HepG2 (cell line): ENCODE results near the gene KRTAP13-2. TPM values are rescaled to one million over a fixed set of nuclear protein-coding genes. Genes with fewer than 3 reads are reported as not detected.

Source experiments
- microRNA-seq: library from miRNA; unstranded; fragments of <30 nt; microRNA quantifications from one replicate; pipeline ENCODE4, GENCODE V29; 2020
- polyA plus RNA-seq, 8 experiments: library from polyadenylated mRNA; depleted of rRNA in 3 of 8; stranded (reverse) in 7 of 8; unstranded in 1 of 8; fragments of >200 nt; fragmentation: Illumina TruSeq in 4 of 8; extraction: Trizol in 4 of 8; gene quantifications; 2 replicates each; pipeline versions ENCODE4 v1.2.1 to v1.2.3, GENCODE V29; 2011 to 2016; ENCODE audit warnings: low read depth in 4 of 8, missing spikeins in 1 of 8, mixed read lengths in 1 of 8; ENCODE audit not compliant: insufficient read depth in 1 of 8
- small RNA-seq, 3 experiments: library from RNA; depleted of rRNA; stranded (forward); fragments of <200 nt; gene quantifications; one replicate each; pipeline ENCODE3, GENCODE V24; 2012; ENCODE audit warnings: low read depth in 2 of 3, low replicate concordance in 1 of 3; ENCODE audit not compliant: insufficient read length in 3 of 3, insufficient read depth in 2 of 3
- total RNA-seq, 5 experiments: library from RNA; depleted of rRNA; stranded (reverse); fragments of >200 nt; fragmentation: Illumina TruSeq; extraction: Trizol; gene quantifications; 2 replicates each; pipeline ENCODE4 v1.2.3, GENCODE V29; 2016; ENCODE audit warnings: low read depth in 1 of 5

The KRTAP13-2 gene
- total and polyA plus RNA-seq, 2 of the 13 experiments (the other 11 are each of a cell fraction or from before 2014, with no cell fraction given) = not detected

Small RNAs within 50 kb of the gene (microRNA-seq; reads per million reads assigned to microRNA genes)
- not detected for gene MIR4327

Small RNAs within 50 kb of the gene (small RNA-seq; reads per million reads assigned to genes)
- gene KRTAP23-1 = 0 reads per million in 3 experiments
- 0 reads per million in 3 experiments for gene MIR4327

Other genes starting within 250 kb of the KRTAP13-2 start
- gene CLDN17, start 205.5 kb downstream of the KRTAP13-2 start, total RNA-seq (2016; rRNA removed; fragmentation: Illumina TruSeq; extraction: Trizol) = not detected in 2 replicates
- gene CLDN17, start 205.5 kb downstream of the KRTAP13-2 start, polyA plus RNA-seq (2011; rRNA removed) = not detected in 2 replicates
- gene CLDN8, start 156.2 kb downstream of the KRTAP13-2 start, total RNA-seq (2016; rRNA removed; fragmentation: Illumina TruSeq; extraction: Trizol) = not detected in 2 replicates
- gene CLDN8, start 156.2 kb downstream of the KRTAP13-2 start, polyA plus RNA-seq (2011; rRNA removed) = not detected in 2 replicates
- not detected in 2 replicates for gene KRTAP24-1, start 89.3 kb downstream of the KRTAP13-2 start, total RNA-seq (2016; rRNA removed; fragmentation: Illumina TruSeq; extraction: Trizol)
- gene KRTAP24-1, start 89.3 kb downstream of the KRTAP13-2 start, polyA plus RNA-seq (2011; rRNA removed) = not detected in 2 replicates
- gene KRTAP25-1, start 82.8 kb downstream of the KRTAP13-2 start, total RNA-seq (2016; rRNA removed; fragmentation: Illumina TruSeq; extraction: Trizol) = not detected in 2 replicates
- not detected in 2 replicates for gene KRTAP25-1, start 82.8 kb downstream of the KRTAP13-2 start, polyA plus RNA-seq (2011; rRNA removed)
- gene KRTAP26-1, start 52.0 kb downstream of the KRTAP13-2 start, total RNA-seq (2016; rRNA removed; fragmentation: Illumina TruSeq; extraction: Trizol) = not detected in 2 replicates
- not detected in 2 replicates for gene KRTAP26-1, start 52.0 kb downstream of the KRTAP13-2 start, polyA plus RNA-seq (2011; rRNA removed)
- not detected in 2 replicates for gene KRTAP27-1, start 34.6 kb downstream of the KRTAP13-2 start, total RNA-seq (2016; rRNA removed; fragmentation: Illumina TruSeq; extraction: Trizol)
- not detected in 2 replicates for gene KRTAP27-1, start 34.6 kb downstream of the KRTAP13-2 start, polyA plus RNA-seq (2011; rRNA removed)
- not detected in 2 replicates for gene KRTAP23-1, start 23.7 kb downstream of the KRTAP13-2 start, total RNA-seq (2016; rRNA removed; fragmentation: Illumina TruSeq; extraction: Trizol)
- gene KRTAP23-1, start 23.7 kb downstream of the KRTAP13-2 start, polyA plus RNA-seq (2011; rRNA removed) = not detected in 2 replicates
- gene KRTAP13-1, start 23.8 kb upstream of the KRTAP13-2 start, total RNA-seq (2016; rRNA removed; fragmentation: Illumina TruSeq; extraction: Trizol) = not detected in 2 replicates
- not detected in 2 replicates for gene KRTAP13-1, start 23.8 kb upstream of the KRTAP13-2 start, polyA plus RNA-seq (2011; rRNA removed)
- not detected in 2 replicates for gene KRTAP13-3, start 53.7 kb upstream of the KRTAP13-2 start, total RNA-seq (2016; rRNA removed; fragmentation: Illumina TruSeq; extraction: Trizol)
- gene KRTAP13-3, start 53.7 kb upstream of the KRTAP13-2 start, polyA plus RNA-seq (2011; rRNA removed) = not detected in 2 replicates
- gene KRTAP13-4, start 57.9 kb upstream of the KRTAP13-2 start, total RNA-seq (2016; rRNA removed; fragmentation: Illumina TruSeq; extraction: Trizol) = not detected in 2 replicates
- not detected in 2 replicates for gene KRTAP13-4, start 57.9 kb upstream of the KRTAP13-2 start, polyA plus RNA-seq (2011; rRNA removed)
- not detected in 2 replicates for gene KRTAP15-1, start 68.0 kb upstream of the KRTAP13-2 start, total RNA-seq (2016; rRNA removed; fragmentation: Illumina TruSeq; extraction: Trizol)
- not detected in 2 replicates for gene KRTAP15-1, start 68.0 kb upstream of the KRTAP13-2 start, polyA plus RNA-seq (2011; rRNA removed)
- gene KRTAP19-1, start 108.1 kb upstream of the KRTAP13-2 start, total RNA-seq (2016; rRNA removed; fragmentation: Illumina TruSeq; extraction: Trizol) = not detected in 2 replicates
- not detected in 2 replicates for gene KRTAP19-1, start 108.1 kb upstream of the KRTAP13-2 start, polyA plus RNA-seq (2011; rRNA removed)
- gene KRTAP19-2, start 115.2 kb upstream of the KRTAP13-2 start, total RNA-seq (2016; rRNA removed; fragmentation: Illumina TruSeq; extraction: Trizol) = not detected in 2 replicates
- not detected in 2 replicates for gene KRTAP19-2, start 115.2 kb upstream of the KRTAP13-2 start, polyA plus RNA-seq (2011; rRNA removed)
- gene KRTAP19-3, start 119.7 kb upstream of the KRTAP13-2 start, total RNA-seq (2016; rRNA removed; fragmentation: Illumina TruSeq; extraction: Trizol) = not detected in 2 replicates
- gene KRTAP19-3, start 119.7 kb upstream of the KRTAP13-2 start, polyA plus RNA-seq (2011; rRNA removed) = not detected in 2 replicates
- not detected in 2 replicates for gene KRTAP19-4, start 124.9 kb upstream of the KRTAP13-2 start, total RNA-seq (2016; rRNA removed; fragmentation: Illumina TruSeq; extraction: Trizol)
- gene KRTAP19-4, start 124.9 kb upstream of the KRTAP13-2 start, polyA plus RNA-seq (2011; rRNA removed) = not detected in 2 replicates
- not detected in 2 replicates for gene KRTAP19-5, start 129.9 kb upstream of the KRTAP13-2 start, total RNA-seq (2016; rRNA removed; fragmentation: Illumina TruSeq; extraction: Trizol)
- gene KRTAP19-5, start 129.9 kb upstream of the KRTAP13-2 start, polyA plus RNA-seq (2011; rRNA removed) = not detected in 2 replicates
- not detected in 2 replicates for gene KRTAP19-6, start 169.6 kb upstream of the KRTAP13-2 start, total RNA-seq (2016; rRNA removed; fragmentation: Illumina TruSeq; extraction: Trizol)
- gene KRTAP19-6, start 169.6 kb upstream of the KRTAP13-2 start, polyA plus RNA-seq (2011; rRNA removed) = not detected in 2 replicates
- not detected in 2 replicates for gene KRTAP19-7, start 189.0 kb upstream of the KRTAP13-2 start, total RNA-seq (2016; rRNA removed; fragmentation: Illumina TruSeq; extraction: Trizol)
- gene KRTAP19-7, start 189.0 kb upstream of the KRTAP13-2 start, polyA plus RNA-seq (2011; rRNA removed) = not detected in 2 replicates
- gene KRTAP22-2, start 218.1 kb upstream of the KRTAP13-2 start, total RNA-seq (2016; rRNA removed; fragmentation: Illumina TruSeq; extraction: Trizol) = not detected in 2 replicates
- gene KRTAP22-2, start 218.1 kb upstream of the KRTAP13-2 start, polyA plus RNA-seq (2011; rRNA removed) = not detected in 2 replicates
- not detected in 2 replicates for gene KRTAP6-3, start 220.2 kb upstream of the KRTAP13-2 start, total RNA-seq (2016; rRNA removed; fragmentation: Illumina TruSeq; extraction: Trizol)
- gene KRTAP6-3, start 220.2 kb upstream of the KRTAP13-2 start, polyA plus RNA-seq (2011; rRNA removed) = not detected in 2 replicates
- not detected in 2 replicates for gene KRTAP6-2, start 226.6 kb upstream of the KRTAP13-2 start, total RNA-seq (2016; rRNA removed; fragmentation: Illumina TruSeq; extraction: Trizol)
- gene KRTAP6-2, start 226.6 kb upstream of the KRTAP13-2 start, polyA plus RNA-seq (2011; rRNA removed) = not detected in 2 replicates
- not detected in 2 replicates for gene KRTAP22-1, start 228.8 kb upstream of the KRTAP13-2 start, total RNA-seq (2016; rRNA removed; fragmentation: Illumina TruSeq; extraction: Trizol)
- not detected in 2 replicates for gene KRTAP22-1, start 228.8 kb upstream of the KRTAP13-2 start, polyA plus RNA-seq (2011; rRNA removed)
- not detected in 2 replicates for gene KRTAP6-1, start 241.7 kb upstream of the KRTAP13-2 start, total RNA-seq (2016; rRNA removed; fragmentation: Illumina TruSeq; extraction: Trizol)
- not detected in 2 replicates for gene KRTAP6-1, start 241.7 kb upstream of the KRTAP13-2 start, polyA plus RNA-seq (2011; rRNA removed)
- gene KRTAP20-1, start 244.2 kb upstream of the KRTAP13-2 start, total RNA-seq (2016; rRNA removed; fragmentation: Illumina TruSeq; extraction: Trizol) = not detected in 2 replicates
- not detected in 2 replicates for gene KRTAP20-1, start 244.2 kb upstream of the KRTAP13-2 start, polyA plus RNA-seq (2011; rRNA removed)
- gene KRTAP20-4, start 248.4 kb upstream of the KRTAP13-2 start, total RNA-seq (2016; rRNA removed; fragmentation: Illumina TruSeq; extraction: Trizol) = not detected in 2 replicates
- gene KRTAP20-4, start 248.4 kb upstream of the KRTAP13-2 start, polyA plus RNA-seq (2011; rRNA removed) = not detected in 2 replicates